CD14-positive monocyte (primary cell): ENCODE measurements around the gene EPG5. TPM values are rescaled to one million over a fixed set of nuclear protein-coding genes. Genes with fewer than 3 reads are reported as not detected.

Source experiments
- DNase-seq, 3 donors: peaks; one replicate each; pipeline ENCODE4 v3.0.0-alpha.2; 2011 to 2022
- H2AFZ ChIP-seq: 2 replicates; pipeline ENCODE4 v1.6.0; 2012; ENCODE audit warnings: mild to moderate bottlenecking, low read depth, low read length, inconsistent platforms; ENCODE audit not compliant: insufficient read depth, poor library complexity, severe bottlenecking
- H3K27ac ChIP-seq, 2 donors: 1 replicate in 1 of 2; 2 replicates in 1 of 2; pipeline ENCODE4 v1.5.1; 2012 to 2013; ENCODE audit warnings: low read length in 2 of 2, control low read depth in 1 of 2, inconsistent platforms in 1 of 2, low read depth in 1 of 2, mild to moderate bottlenecking in 1 of 2
- H3K27me3 ChIP-seq, 2 donors: one replicate each; pipeline versions ENCODE4 v1.6.0 to v1.6.1; 2011 to 2013; ENCODE audit warnings: low read length in 2 of 2; ENCODE audit not compliant: control insufficient read depth in 2 of 2, insufficient read depth in 2 of 2
- H3K36me3 ChIP-seq, 2 donors: replicated peaks in 1 of 2; 1 replicate in 1 of 2; 2 replicates in 1 of 2; pipeline versions ENCODE4 v1.5.1 to v1.6.1; 2012 to 2013; ENCODE audit warnings: low read length in 2 of 2, control low read depth in 1 of 2, inconsistent platforms in 1 of 2, mild to moderate bottlenecking in 1 of 2; ENCODE audit not compliant: insufficient read depth in 2 of 2, control insufficient read depth in 1 of 2
- H3K4me1 ChIP-seq, 2 donors: 1 replicate in 1 of 2; 2 replicates in 1 of 2; pipeline versions ENCODE4 v1.5.1 to v1.6.1; 2012 to 2013; ENCODE audit warnings: low read length in 2 of 2, control low read depth in 1 of 2, inconsistent platforms in 1 of 2, mild to moderate bottlenecking in 1 of 2, moderate library complexity in 1 of 2; ENCODE audit not compliant: insufficient read depth in 2 of 2, control insufficient read depth in 1 of 2
- H3K4me2 ChIP-seq: replicated peaks from 2 replicates; pipeline ENCODE3; 2012; ENCODE audit warnings: low read length, moderate library complexity, mild to moderate bottlenecking; ENCODE audit not compliant: poor library complexity, severe bottlenecking; ENCODE audit errors: extremely low read depth
- H3K4me3 ChIP-seq, 3 experiments: fragments of 200-600 bp in 1 of 3; sonication (generic) in 1 of 3; replicated peaks in 1 of 3; 1 replicate in 2 of 3; 2 replicates in 1 of 3; pipeline ENCODE4 v1.5.1; 2011 to 2013; ENCODE audit warnings: low read length in 3 of 3, mild to moderate bottlenecking in 3 of 3, control low read depth in 2 of 3, low read depth in 2 of 3, inconsistent platforms in 1 of 3, moderate library complexity in 1 of 3
- H3K79me2 ChIP-seq: 2 replicates; pipeline ENCODE4 v1.6.0; 2012; ENCODE audit warnings: mild to moderate bottlenecking, control low read depth, inconsistent platforms, low read length, moderate library complexity; ENCODE audit not compliant: insufficient read depth
- H3K9ac ChIP-seq: 2 replicates; pipeline ENCODE4 v1.6.0; 2017; ENCODE audit warnings: low read length, mild to moderate bottlenecking; ENCODE audit not compliant: insufficient read depth, poor library complexity, severe bottlenecking
- H3K9me3 ChIP-seq, 2 donors: replicated peaks in 1 of 2; 1 replicate in 1 of 2; 2 replicates in 1 of 2; pipeline versions ENCODE4 v1.5.1 to v1.6.1; 2012 to 2013; ENCODE audit warnings: low read length in 2 of 2, control low read depth in 1 of 2; ENCODE audit not compliant: control insufficient read depth in 1 of 2, insufficient read depth in 1 of 2
- H4K20me1 ChIP-seq: 2 replicates; pipeline ENCODE4 v1.6.0; 2012; ENCODE audit warnings: mild to moderate bottlenecking, low read length, control low read depth, moderate library complexity; ENCODE audit not compliant: insufficient read depth
- H3K27ac Mint-ChIP-seq, 7 donors: one replicate each; pipeline ENCODE4 v1.8.0; 2020; ENCODE audit warnings: mild to moderate bottlenecking in 7 of 7, mixed read lengths in 7 of 7, moderate library complexity in 6 of 7, inconsistent platforms in 2 of 7
- H3K27me3 Mint-ChIP-seq, 3 donors: one replicate each; pipeline ENCODE4 v1.8.0; 2021 to 2022; ENCODE audit warnings: low read depth in 3 of 3, mild to moderate bottlenecking in 3 of 3, mixed read lengths in 3 of 3, moderate library complexity in 3 of 3, inconsistent platforms in 1 of 3
- H3K36me3 Mint-ChIP-seq, 2 donors: one replicate each; pipeline ENCODE4 v1.8.0; 2020; ENCODE audit warnings: mixed read lengths in 2 of 2, inconsistent platforms in 1 of 2, mild to moderate bottlenecking in 1 of 2
- H3K4me1 Mint-ChIP-seq: one replicate; pipeline ENCODE4 v1.8.0; 2020; ENCODE audit warnings: mild to moderate bottlenecking, mixed read lengths
- H3K4me3 Mint-ChIP-seq, 2 donors: one replicate each; pipeline ENCODE4 v1.8.0; 2020; ENCODE audit warnings: mild to moderate bottlenecking in 2 of 2, mixed read lengths in 2 of 2, moderate library complexity in 1 of 2
- H3K9me3 Mint-ChIP-seq, 7 donors: one replicate each; pipeline ENCODE4 v1.8.0; 2020 to 2022; ENCODE audit warnings: mixed read lengths in 7 of 7, mild to moderate bottlenecking in 6 of 7, moderate library complexity in 6 of 7, inconsistent platforms in 2 of 7
- CTCF ChIP-seq: fragments of 200-600 bp; IDR thresholded peaks from one replicate; pipeline ENCODE4 v1.8.0; 2022; ENCODE audit warnings: antibody characterized with exemption, mild to moderate bottlenecking
- WGBS: methylation state at CpG from one replicate; pipeline ENCODE4 v1.1.5; 2013; ENCODE audit warnings: missing lambda C conversion rate; ENCODE audit not compliant: insufficient coverage; 5-methylcytosine and 5-hydroxymethylcytosine counted together
- intact Hi-C, 2 donors: fragments of 100-400 bp; cut with micrococcal nuclease; formaldehyde crosslinking; loops; one replicate each; pipeline versions ENCODE4 v1.15.0 to v1.15.1; 2023
- polyA plus RNA-seq, 3 donors: library from polyadenylated mRNA; depleted of rRNA in 1 of 3; unstranded in 2 of 3; stranded (reverse) in 1 of 3; fragments of 300-500 nt in 2 of 3; fragments of >200 nt in 1 of 3; fragmentation: Illumina TruSeq in 2 of 3; gene quantifications; 1 replicate in 2 of 3; 2 replicates in 1 of 3; pipeline ENCODE4 v1.2.3, GENCODE V29; 2012 to 2021

Gene EPG5
- polyA plus RNA-seq, 3 donors: 1.3 to 15.9 (median 1.4) TPM

GRCh38 chr18:45991788-45992187, 24.7 kb upstream of the EPG5 start:
- H3K79me2 ChIP-seq: no peaks in the 10 kb centered on the region
- peaks cover 74 to 85% of the 10 kb centered on the region in 2 donors for H3K36me3 Mint-ChIP-seq

DNA sequence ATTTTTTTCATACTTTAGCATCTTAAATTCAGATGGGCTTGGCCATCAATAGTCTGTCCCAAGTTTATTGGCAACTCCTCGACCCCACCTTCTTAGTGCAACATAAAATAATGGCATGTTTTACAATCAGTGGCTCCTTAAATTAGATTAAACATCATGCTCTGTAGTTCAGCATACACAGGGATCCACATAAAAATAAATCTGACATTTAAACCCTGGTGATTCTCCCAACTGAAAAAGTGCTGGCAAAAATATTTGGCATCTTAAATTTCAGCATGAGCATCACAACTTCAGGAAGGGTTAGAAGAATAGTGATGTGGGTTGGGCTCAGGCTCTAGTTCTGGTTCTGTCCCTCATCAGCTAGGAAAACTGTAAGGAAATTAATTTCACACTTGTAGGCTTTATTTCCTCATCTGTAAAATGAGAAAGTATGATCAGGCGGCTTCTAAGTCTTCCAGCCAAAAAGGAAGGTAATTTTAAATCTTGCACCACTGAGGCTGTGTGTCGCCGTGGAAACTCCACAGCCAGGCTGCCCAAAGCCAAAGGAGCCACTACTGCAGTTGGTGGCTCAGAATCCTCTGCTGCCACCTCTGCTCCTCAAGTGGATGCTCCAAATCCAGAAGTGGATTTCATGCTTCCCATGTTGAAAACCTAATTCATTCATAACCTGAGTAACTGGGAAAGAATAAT, 17.6 kb upstream of the EPG5 start:
- WGBS: 89% methylated on average over 3 of the region's 4 CpGs
- H3K27ac Mint-ChIP-seq: peak overlapping the region in 3 of 7 donors; percentile 30 to 65 (median 44)

More at GRCh38 chr18:45991788-45992187, 24.7 kb upstream of the EPG5 start:
- WGBS: no CpG with 5 or more reads among the region's 3 CpGs
- Histone ChIP-seq H3K9me3 (peaks cover 0 to 3% of the 10 kb centered on the region in 2 donors), H3K27me3 (no peaks in the 10 kb centered on the region), H3K4me3 (no peak overlapping the region), H3K4me1 (no peaks in the 10 kb centered on the region), H3K4me2 (no peak overlapping the region), H3K9ac (no peak overlapping the region), H4K20me1 (no peaks in the 10 kb centered on the region), H2AFZ (no peak overlapping the region), H3K36me3 (peaks cover 71 to 95% of the 10 kb centered on the region in 2 donors), H3K27ac (no peak overlapping the region)
- intact Hi-C loops: loop anchor here in 1 of 2 donors (10.0 kb wide), 1 partner anchor 83 kb away; the partner anchor contains the start of gene PSTPIP2
- no peaks in the 10 kb centered on the region for H3K27me3 Mint-ChIP-seq
- no peak overlapping the region for H3K4me3 Mint-ChIP-seq
- peaks cover 0 to 6% (median 3%) of the 10 kb centered on the region in 7 donors for H3K9me3 Mint-ChIP-seq
- TF ChIP-seq CTCF: no peak
- H3K4me1 Mint-ChIP-seq: peaks cover 6% of the 10 kb centered on the region
- DNase-seq: no peak
- H3K27ac Mint-ChIP-seq: no peak overlapping the region

More for the DNA sequence above, 17.6 kb upstream of the EPG5 start:
- no peaks in the 10 kb centered on the region for H3K79me2 ChIP-seq
- no peak overlapping the region for H2AFZ ChIP-seq
- peaks cover 0 to 2% of the 10 kb centered on the region in 2 donors for H3K9me3 ChIP-seq
- no peak for TF ChIP-seq CTCF
- H3K27ac ChIP-seq: peak overlapping the region in 1 of 2 donors; percentile 74
- H3K4me2 ChIP-seq: no peak overlapping the region
- H3K4me3 ChIP-seq: no peak overlapping the region
- Mint-ChIP-seq H3K36me3 (peaks cover 37 to 46% of the 10 kb centered on the region in 2 donors), H3K27me3 (peaks cover 0 to under 1% (median 0%) of the 10 kb centered on the region in 3 donors), H3K9me3 (peaks cover 0 to 4% (median 3%) of the 10 kb centered on the region in 7 donors), H3K4me3 (no peak overlapping the region), H3K4me1 (peaks cover 47% of the 10 kb centered on the region)
- H3K36me3 ChIP-seq: peaks cover 21 to 47% of the 10 kb centered on the region in 2 donors
- intact Hi-C loops: no loop called here
- H3K9ac ChIP-seq: no peak overlapping the region
- DNase-seq: peak in 1 of 3 donors; percentile 69
- no peaks in the 10 kb centered on the region for H4K20me1 ChIP-seq
- H3K27me3 ChIP-seq: no peaks in the 10 kb centered on the region
- H3K4me1 ChIP-seq: peaks cover 16 to 29% of the 10 kb centered on the region in 2 donors
